HG03196 (cell line): ENCODE measurements around the gene SLC25A5.
"Not testable (repeated sequence)": the region's sequence is repeated elsewhere in the genome, so short reads cannot be mapped to it uniquely, and the experiment has no call there.

Experiments
- ATAC-seq: cut with Tn5 transposase; IDR thresholded peaks from one replicate; pipeline ENCODE4 v1.9.1; 2021; ENCODE audit not compliant: unreplicated experiment

SLC25A5 gene

GRCh38 chrX:119467842-119468550 lies at the start of gene SLC25A5:
Gene SLC25A5 (plus strand): TSS chrX:119468444. CDS start chrX:119468516, 72 bp downstream.
- peak; percentile 90 for ATAC-seq

GRCh38 chrX:119419146-119419545 lies 49.1 kb upstream of the SLC25A5 start:
- no peak for ATAC-seq

- no peak for ATAC-seq
Measured at GRCh38 chrX:119419898-119420297, 48.3 kb upstream of the SLC25A5 start.

DNA sequence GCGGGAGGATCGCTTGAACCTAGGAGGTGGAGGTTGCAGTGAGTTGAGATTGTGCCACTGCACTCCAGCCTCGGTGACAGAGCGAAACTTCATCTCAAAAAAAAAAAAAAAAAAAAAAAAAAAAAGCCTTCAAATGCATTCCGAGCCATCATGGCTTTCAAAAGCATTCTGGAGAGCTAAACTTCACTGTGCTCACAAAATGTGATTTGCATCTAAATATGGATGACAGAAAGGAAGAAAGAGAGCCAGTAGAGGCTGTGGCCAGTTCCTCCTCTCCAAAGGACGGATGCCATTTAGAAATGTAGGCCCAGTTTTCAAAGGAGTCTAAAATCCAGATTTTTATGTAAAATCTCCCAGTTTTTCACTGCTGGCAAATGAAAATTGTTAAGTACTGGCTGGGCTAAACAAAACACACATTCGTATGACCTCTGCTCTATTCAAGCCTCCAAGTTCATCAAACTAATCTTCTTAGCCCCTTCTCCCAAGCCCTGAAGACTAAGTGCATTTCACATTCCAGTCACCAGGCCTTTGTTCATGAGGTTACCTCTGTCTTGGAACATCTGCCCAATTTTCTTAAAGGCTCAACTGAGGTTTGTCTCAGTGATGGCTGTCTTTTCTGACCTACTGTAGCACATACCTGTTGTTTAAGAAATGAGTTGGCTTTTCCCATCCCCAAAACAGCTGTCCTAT lies 47.1 kb upstream of the SLC25A5 start:
- ATAC-seq = no peak

DNA sequence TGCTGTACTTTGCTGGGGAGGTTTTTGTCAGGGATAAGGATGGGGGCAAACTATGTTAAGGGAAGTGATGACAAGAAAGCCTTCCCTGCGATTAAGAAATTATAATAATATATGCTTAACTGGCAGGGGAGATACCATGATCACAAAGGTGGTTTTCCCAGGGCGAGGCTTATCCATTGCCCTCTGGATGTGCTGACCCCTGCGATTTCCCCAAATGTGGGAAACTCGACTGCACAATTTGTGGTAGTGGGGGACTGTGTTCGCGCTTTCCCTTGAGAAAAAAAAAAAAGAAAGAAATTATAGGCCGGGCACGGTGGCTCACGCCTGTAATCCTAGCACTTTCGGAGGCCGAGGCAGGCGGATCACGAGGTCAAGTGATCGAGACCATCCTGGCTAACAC lies 44.6 kb upstream of the SLC25A5 start:
- ATAC-seq = no peak

DNA sequence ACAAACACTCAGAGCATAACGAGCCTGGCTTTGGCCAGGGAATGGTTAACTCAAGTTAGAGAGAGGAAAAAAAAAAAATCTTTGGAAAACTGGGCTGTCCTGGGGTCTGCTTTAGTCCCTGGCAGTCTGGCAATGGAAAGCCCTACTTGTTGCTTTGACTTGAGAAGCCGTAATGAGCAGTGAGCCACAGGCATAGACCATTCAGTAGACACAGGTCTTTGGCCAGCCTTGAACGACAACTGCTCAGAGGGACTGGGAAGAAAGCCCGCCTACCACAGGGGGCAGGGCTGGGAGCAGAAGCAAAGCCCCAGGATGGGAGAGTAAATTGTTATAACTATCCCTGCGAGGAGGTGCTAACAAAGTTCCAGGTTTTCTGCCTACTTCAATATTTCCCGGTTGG lies 43.2 kb upstream of the SLC25A5 start:
- no peak for ATAC-seq

DNA sequence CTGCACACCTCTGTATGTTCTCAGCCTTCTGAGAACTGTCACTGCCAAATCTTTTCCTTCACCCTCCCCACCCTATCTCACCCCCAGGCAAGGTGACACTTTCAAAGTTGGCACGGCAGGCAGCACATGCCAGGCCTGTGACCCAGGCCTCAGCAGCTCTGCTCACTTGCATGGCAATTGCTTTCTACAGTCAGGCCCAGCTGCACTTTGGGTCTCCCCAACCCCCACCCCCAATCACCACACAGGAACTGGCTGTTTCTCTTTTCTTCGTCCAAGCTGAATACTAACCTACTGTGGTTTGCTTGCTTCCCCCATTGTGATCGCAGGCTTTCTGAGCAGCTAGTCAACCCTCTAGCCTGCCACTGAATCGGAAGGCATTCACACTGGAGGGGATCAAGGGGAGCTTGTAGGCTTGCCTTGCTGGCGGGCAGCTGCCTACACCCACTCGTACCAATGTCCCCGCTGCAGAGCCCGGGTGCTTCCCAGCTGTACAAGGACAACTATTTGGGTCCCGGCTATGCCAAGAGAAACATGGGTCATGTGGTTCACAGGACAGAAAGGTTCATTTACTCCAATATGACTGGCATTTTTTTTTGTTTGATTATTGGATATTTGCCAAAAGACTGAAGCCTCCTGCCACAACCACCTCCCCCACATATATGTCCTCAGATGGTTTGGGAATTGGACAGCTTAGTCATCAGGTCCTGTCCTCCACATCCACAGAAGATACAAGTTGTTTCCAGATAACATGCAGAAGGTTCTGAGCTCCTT lies 41.0 kb upstream of the SLC25A5 start:
- ATAC-seq = peak; percentile 83

- ATAC-seq = no peak
Measured at GRCh38 chrX:119427795-119428185, 40.5 kb upstream of the SLC25A5 start.

DNA sequence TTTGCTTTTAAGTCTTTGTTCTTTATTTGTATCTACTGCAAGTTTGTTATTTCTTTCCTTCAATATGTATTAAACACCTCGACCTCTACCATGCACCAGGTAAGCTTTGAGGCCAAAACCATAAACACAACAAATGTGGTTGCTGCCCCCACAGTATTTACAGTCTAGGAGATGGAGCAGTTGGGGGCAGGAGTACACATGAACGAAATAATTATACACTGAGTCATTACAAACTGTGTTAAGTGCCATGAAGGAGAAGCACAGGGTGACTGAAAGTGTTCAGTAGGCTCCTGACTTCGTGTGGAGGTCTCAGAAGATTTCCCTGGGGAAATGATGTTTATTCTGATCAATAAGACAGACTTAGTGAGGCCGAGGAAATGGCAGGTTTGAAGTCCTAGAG lies 38.8 kb upstream of the SLC25A5 start:
- ATAC-seq = no peak

GRCh38 chrX:119441295-119441694 lies 26.9 kb upstream of the SLC25A5 start:
- ATAC-seq = not testable (repeated sequence)

DNA sequence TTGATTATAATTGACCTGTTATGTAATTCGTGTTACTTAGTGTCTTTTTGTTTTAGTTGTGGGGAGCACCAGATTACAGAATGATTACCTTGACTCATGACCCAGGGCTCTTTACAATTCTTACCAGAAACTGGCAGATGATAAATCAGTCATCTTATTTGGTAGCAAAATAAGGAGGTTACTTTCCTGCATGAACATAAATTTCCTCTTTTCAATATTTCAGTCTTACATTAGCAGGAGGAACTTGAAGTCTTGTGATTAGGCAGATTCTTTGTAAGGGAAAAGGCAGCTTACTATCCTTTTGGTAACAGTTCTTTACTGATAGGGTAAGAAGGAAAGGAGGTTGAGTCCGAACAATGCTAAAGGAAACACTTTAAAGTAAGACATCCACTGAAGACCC lies 26.0 kb upstream of the SLC25A5 start:
- ATAC-seq = no peak

DNA sequence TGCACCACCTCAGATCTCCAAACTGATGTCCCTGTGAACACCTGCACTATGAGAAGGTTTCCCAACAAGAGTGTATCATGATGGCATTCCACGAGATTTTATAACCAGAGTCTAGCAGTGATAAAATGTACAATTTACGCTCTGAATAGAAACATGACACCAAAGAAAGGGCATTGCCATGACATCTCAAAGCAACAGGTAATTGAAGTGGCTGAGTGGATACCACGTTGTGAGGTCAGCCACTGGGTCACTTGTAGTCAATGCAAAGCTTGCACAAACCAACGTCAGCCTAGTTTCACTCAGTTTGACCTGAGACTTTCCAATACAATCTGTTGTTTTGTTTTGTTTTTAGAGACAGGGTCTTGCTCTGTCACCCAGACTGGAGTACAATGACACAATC lies 15.0 kb upstream of the SLC25A5 start:
- no peak for ATAC-seq

GRCh38 chrX:119455264-119455663 lies 13.0 kb upstream of the SLC25A5 start:
- no peak for ATAC-seq

GRCh38 chrX:119459181-119459580 lies 9.1 kb upstream of the SLC25A5 start:
- no peak for ATAC-seq

- no peak for ATAC-seq
Measured at GRCh38 chrX:119465555-119465954, 2.7 kb upstream of the SLC25A5 start.

DNA sequence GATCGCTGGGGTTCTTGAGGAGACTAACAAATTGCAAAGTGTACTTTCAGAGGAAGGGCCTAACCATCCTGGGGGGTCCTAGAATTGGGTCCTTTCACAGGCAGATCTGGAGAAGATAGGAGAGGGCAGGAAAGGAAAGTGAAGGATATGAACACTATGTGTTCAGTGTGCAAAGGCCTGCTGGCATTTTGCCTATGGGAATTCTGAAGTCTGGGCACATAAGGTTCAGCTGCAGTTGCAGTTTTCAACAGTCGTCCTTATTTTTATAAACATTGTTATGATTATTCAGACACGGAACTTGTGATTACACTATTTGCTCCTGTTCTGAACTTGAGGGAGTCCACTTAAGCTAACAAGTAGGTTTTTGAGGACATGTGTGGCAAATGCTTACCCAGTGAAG lies 1.3 kb upstream of the SLC25A5 start:
- no peak for ATAC-seq

DNA sequence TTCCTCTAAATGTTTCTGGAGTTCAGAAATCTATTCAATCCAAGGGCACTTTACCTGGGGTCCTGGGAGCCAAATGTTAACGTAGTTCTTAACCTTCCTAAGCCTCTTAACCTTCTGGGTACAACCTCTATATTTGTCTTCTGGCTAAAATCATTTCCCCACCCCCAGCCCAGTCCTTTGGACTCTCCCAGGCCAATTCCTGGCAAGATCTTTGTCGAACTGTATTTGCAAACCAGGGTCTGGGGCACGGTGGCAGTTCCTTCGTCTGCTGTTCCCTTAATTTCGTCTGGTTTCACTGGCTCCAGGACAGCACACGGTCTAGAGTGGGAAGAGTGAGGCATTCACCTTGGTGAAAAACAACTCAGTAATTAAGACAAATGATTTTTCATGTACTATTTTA lies 811 bp upstream of the SLC25A5 start:
- ATAC-seq = no peak

- peak; percentile 74 for ATAC-seq
Measured at GRCh38 chrX:119468551-119469312, 488 bp downstream of the SLC25A5 start.

- no peak for ATAC-seq
Measured at GRCh38 chrX:119469313-119469635, 1.0 kb downstream of the SLC25A5 start.

- no peak for ATAC-seq
Measured at GRCh38 chrX:119474615-119475388, 6.6 kb downstream of the SLC25A5 start.
